Left lung (tissue), 10 donors: ENCODE data around the gene HERPUD1. TPM values are rescaled to one million over a fixed set of nuclear protein-coding genes. Genes with fewer than 3 reads are reported as not detected.
"Not testable (repeated sequence)": the region's sequence is repeated elsewhere in the genome, so short reads cannot be mapped to it uniquely, and the experiment has no call there.

Source experiments
- ATAC-seq: fragments of 200-7000 bp; cut with Tn5 transposase; one replicate; pipeline ENCODE4 v1.9.1; 2020; ENCODE audit warnings: moderate library complexity
- DNase-seq, 4 donors: peaks; one replicate each; pipeline ENCODE4 v3.0.0-alpha.2; 2013 to 2020
- H3K27ac ChIP-seq, 2 donors: fragments of 200-600 bp; sonication (generic) in 1 of 2; one replicate each; pipeline versions ENCODE4 v1.5.0 to v1.8.0; 2020 to 2021
- H3K27me3 ChIP-seq, 2 donors: fragments of 200-600 bp; sonication (generic) in 1 of 2; one replicate each; pipeline versions ENCODE4 v1.5.0 to v1.8.0; 2020 to 2021
- H3K36me3 ChIP-seq, 2 donors: fragments of 200-600 bp; sonication (generic) in 1 of 2; one replicate each; pipeline versions ENCODE4 v1.5.0 to v1.8.0; 2020 to 2021
- H3K4me1 ChIP-seq, 2 donors: fragments of 200-600 bp; one replicate each; pipeline ENCODE4 v1.8.0; 2021
- H3K4me3 ChIP-seq, 2 donors: fragments of 200-600 bp; sonication (generic) in 1 of 2; one replicate each; pipeline versions ENCODE4 v1.5.0 to v1.8.0; 2020 to 2021; ENCODE audit warnings: mild to moderate bottlenecking in 1 of 2
- H3K9me3 ChIP-seq, 2 donors: fragments of 200-600 bp; sonication (generic) in 1 of 2; one replicate each; pipeline versions ENCODE4 v1.5.0 to v1.8.0; 2020 to 2021
- intact Hi-C, 2 donors: fragments of 100-400 bp; cut with DNase I; formaldehyde crosslinking; loops; one replicate each; pipeline versions ENCODE4 v1.11.2 to v1.14.2; 2022
- polyA plus RNA-seq, 6 donors: library from polyadenylated mRNA; unstranded; fragments of 120-200 nt; gene quantifications; one replicate each; pipeline ENCODE4 v1.2.1, GENCODE V29; 2013; ENCODE audit not compliant: insufficient read length in 6 of 6
- total RNA-seq, 2 donors: library from RNA; stranded (reverse); fragmentation: NEBNext Ultra II Directional; extraction: Animal tissue kit (Norgen Biotek cat#: 25700); gene quantifications; one replicate each; pipeline ENCODE4 v1.2.1, GENCODE V29; 2021
- TF ChIP-seq, protein P1 (sequence below), 2 donors: fragments of 200-600 bp; sonication (generic) in 1 of 2; IDR thresholded peaks; one replicate each; pipeline versions ENCODE4 v1.5.0 to v1.8.0; 2021; ENCODE audit warnings: antibody characterized with exemption in 2 of 2
- donor health status: DM: no; HTN: yes; CAD: no.
- donor health status: DM: no; HTN: no; CAD: no.

Gene HERPUD1
- total and polyA plus RNA-seq, 8 donors, result 99.6 to 155 (median 115) TPM

DNA sequence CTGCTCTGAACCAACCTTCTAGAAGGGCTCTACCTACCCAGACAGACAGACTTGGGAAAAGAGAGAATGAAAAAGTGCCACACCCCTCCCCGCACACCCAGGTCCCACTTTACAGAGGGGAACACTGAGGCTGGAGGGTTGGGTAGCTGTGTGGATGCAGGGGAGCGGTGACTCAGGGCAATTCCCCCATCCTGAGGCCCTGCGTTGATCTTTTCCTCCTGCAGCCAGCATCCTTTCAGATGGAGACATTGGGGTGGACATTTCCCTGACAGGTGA lies 39.8 kb downstream of the HERPUD1 start:
- intact Hi-C loops, result no loop called here
- no peak for DNase-seq
- no peaks in the 10 kb centered on the region for H3K9me3 ChIP-seq
- H3K27me3 ChIP-seq, result no peaks in the 10 kb centered on the region
- no peaks in the 10 kb centered on the region for H3K36me3 ChIP-seq
- TF ChIP-seq, protein P1, sequence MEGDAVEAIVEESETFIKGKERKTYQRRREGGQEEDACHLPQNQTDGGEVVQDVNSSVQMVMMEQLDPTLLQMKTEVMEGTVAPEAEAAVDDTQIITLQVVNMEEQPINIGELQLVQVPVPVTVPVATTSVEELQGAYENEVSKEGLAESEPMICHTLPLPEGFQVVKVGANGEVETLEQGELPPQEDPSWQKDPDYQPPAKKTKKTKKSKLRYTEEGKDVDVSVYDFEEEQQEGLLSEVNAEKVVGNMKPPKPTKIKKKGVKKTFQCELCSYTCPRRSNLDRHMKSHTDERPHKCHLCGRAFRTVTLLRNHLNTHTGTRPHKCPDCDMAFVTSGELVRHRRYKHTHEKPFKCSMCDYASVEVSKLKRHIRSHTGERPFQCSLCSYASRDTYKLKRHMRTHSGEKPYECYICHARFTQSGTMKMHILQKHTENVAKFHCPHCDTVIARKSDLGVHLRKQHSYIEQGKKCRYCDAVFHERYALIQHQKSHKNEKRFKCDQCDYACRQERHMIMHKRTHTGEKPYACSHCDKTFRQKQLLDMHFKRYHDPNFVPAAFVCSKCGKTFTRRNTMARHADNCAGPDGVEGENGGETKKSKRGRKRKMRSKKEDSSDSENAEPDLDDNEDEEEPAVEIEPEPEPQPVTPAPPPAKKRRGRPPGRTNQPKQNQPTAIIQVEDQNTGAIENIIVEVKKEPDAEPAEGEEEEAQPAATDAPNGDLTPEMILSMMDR (IDR thresholded peaks at IDR 0.05), result no peak
- no peak overlapping the region for H3K27ac ChIP-seq
- no peak overlapping the region for H3K4me3 ChIP-seq
- peaks cover 0 to 19% of the 10 kb centered on the region in 2 donors for H3K4me1 ChIP-seq
- ATAC-seq, result no peak

DNA sequence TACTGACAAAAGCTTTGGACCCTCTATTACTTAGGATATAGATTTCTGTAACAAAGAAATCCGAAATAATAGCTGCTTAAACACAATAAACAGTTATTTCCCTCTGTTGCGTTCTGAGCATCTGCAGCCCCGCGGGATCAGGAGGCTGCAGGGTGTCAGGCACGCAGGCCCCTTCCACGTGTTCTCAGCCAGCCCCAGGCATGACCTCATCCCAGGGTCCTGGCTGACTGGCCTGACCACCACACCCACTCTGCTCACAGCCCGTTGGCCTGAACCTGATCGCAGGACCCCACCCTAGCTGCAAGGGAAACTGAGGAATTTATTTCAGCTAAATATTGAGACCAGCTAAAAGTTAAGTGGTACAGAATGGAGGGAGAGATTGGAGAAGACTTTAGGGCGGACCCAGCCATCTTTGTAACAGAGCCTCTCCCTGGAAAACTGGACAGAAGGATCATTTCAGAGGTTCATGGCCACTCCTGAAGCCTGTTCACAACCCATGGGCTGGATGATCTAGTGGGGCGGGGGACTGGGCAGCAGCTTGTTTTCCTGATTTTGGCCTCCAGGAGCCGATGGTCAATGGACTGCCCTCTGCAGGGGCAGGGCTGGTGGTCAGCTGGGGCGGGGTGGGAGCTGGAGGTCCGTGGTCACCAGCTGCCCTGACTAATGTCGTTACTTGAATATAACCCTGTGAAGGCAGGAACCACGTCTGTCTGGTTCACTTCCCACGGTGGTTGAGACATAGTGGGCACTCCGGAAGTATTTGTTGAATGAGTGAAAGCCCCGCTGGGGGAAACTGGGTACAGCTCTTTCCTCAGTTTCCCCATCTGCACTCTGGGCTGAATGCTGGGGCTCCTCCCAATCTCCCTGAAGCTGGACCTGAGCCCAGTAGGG lies 40.7 kb downstream of the HERPUD1 start:
- Histone ChIP-seq H3K27me3 (no peaks in the 10 kb centered on the region), H3K9me3 (no peaks in the 10 kb centered on the region), H3K4me1 (peaks cover 0 to 20% of the 10 kb centered on the region in 2 donors), H3K4me3 (no peak overlapping the region), H3K27ac (no peak overlapping the region), H3K36me3 (no peaks in the 10 kb centered on the region)
- intact Hi-C loops, result no loop called here
- DNase-seq (no peak), ATAC-seq (no peak)
- TF ChIP-seq, protein P1 (IDR thresholded peaks at IDR 0.05), result no peak

DNA sequence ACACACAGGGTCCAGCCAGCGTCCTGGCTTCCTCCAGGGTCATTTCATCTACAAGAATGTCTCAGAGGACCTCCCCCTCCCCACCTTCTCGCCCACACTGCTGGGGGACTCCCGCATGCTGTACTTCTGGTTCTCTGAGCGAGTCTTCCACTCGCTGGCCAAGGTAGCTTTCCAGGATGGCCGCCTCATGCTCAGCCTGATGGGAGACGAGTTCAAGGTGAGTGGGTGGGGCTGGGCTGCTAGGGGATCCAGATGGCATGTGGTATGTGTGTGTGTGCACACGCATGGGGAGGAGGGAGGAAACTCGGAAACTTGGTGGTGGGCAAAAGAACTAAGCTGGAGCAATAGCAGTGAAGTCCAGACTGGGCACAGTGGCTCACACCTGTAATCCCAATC lies 41.4 kb downstream of the HERPUD1 start:
- peaks cover 0 to 25% of the 10 kb centered on the region in 2 donors for H3K4me1 ChIP-seq
- intact Hi-C loops, result no loop called here
- DNase-seq, result no peak
- H3K4me3 ChIP-seq, result no peak overlapping the region
- H3K27me3 ChIP-seq, result no peaks in the 10 kb centered on the region
- no peak for ATAC-seq
- TF ChIP-seq, protein P1 (IDR thresholded peaks at IDR 0.05), result no peak
- no peaks in the 10 kb centered on the region for H3K9me3 ChIP-seq
- no peak overlapping the region for H3K27ac ChIP-seq
- no peaks in the 10 kb centered on the region for H3K36me3 ChIP-seq

DNA sequence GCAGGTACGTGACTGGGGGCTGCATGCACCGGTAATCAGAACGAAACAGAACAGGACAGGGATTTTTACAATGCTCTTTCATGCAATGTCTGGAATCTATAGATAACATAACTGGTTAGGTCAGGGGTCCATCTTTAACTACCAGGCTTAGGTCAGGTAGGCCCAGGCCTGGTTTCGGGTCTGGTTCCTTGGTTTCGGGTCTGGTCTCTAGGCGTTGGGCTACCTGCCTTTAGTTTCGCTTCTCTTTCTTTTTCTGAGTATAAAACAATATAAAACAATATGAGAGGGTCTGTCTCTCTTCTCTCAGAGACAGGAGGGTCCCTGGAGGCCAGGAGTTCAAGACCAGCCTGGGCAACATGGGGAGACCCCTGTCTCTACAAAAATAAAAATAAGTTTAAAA lies 42.0 kb downstream of the HERPUD1 start:
- DNase-seq, H3K27me3 ChIP-seq, ATAC-seq, H3K4me3 ChIP-seq, intact Hi-C loops, H3K36me3 ChIP-seq, H3K27ac ChIP-seq, H3K9me3 ChIP-seq: not testable (repeated sequence)
- H3K4me1 ChIP-seq, result peaks cover 0 to 31% of the 10 kb centered on the region in 2 donors

DNA sequence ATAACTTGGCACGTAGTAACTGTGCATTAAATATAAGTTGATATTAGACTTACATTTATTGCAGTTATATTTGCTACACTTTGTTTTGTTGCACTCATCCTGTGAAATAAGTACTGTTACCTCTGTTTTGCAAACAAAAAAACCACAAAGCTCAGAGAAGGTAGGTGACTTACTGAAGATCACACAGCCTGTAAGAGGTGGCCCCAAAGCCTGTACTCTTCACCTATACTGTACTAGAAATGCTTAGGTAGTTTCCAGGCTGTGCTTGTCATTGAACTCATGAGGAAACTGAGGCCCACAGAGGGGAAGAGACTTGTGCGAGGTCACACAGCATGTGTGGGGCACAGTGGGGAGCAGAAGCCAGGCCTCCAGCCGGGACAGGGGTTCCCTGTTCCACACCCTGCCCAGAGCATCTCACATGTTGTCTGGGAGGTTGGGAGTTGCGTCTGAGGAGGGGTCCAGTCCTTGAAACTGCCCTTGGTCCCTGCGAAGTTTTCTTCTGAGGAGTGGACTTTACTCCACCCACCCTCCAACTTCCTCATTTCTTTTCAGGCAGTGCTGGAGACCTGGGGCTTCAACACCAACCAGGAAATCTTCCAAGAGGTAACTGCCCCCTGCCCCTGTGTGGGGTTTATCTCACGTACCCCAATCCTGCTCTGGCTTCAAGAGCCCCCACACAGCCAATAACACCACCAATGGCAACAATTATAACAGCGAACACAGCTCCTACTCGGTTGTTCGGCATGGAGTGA lies 42.8 kb downstream of the HERPUD1 start:
- ATAC-seq (no peak), DNase-seq (no peak)
- H3K9me3 ChIP-seq, result no peaks in the 10 kb centered on the region
- TF ChIP-seq, protein P1 (IDR thresholded peaks at IDR 0.05), result no peak
- intact Hi-C loops, result no loop called here
- H3K36me3 ChIP-seq, result no peaks in the 10 kb centered on the region
- peaks cover 0 to 38% of the 10 kb centered on the region in 2 donors for H3K4me1 ChIP-seq
- no peaks in the 10 kb centered on the region for H3K27me3 ChIP-seq
- no peak overlapping the region for H3K27ac ChIP-seq
- no peak overlapping the region for H3K4me3 ChIP-seq
